Right renal pelvis (tissue), 4 donors: Measurements from ENCODE around the gene DUSP1. TPM values are rescaled to one million over a fixed set of nuclear protein-coding genes. Genes with fewer than 3 reads are reported as not detected.

Experiments
- DNase-seq, 4 donors: peaks; one replicate each; pipeline ENCODE4 v3.0.0-alpha.2; 2013; ENCODE audit warnings: low read depth in 4 of 4, low spot score in 3 of 4, missing footprints in 1 of 4
- polyA plus RNA-seq, 4 donors: library from polyadenylated mRNA; unstranded; fragments of 120-200 nt; gene quantifications; one replicate each; pipeline ENCODE4 v1.2.1, GENCODE V29; 2013; ENCODE audit not compliant: insufficient read length in 4 of 4

Gene DUSP1
- polyA plus RNA-seq, 4 donors, result 50.2 to 130 (median 73.7) TPM

- DNase-seq, result no peak
These were observed 5.2 kb downstream of the DUSP1 start for GRCh38 chr5:172765766-172766286.

GRCh38 chr5:172764861-172765765 is 5.9 kb downstream of the DUSP1 start:
- peak; percentile 95 to 100 (median 99) for DNase-seq

- no peak for DNase-seq
These were observed 7.9 kb downstream of the DUSP1 start for GRCh38 chr5:172763120-172763464.

- DNase-seq, result no peak
These were observed 8.5 kb downstream of the DUSP1 start for GRCh38 chr5:172762214-172763119.

- DNase-seq, result no peak
These were observed 10.0 kb downstream of the DUSP1 start for GRCh38 chr5:172760959-172761358.

GRCh38 chr5:172760136-172760535 is 10.9 kb downstream of the DUSP1 start:
- no peak for DNase-seq

GRCh38 chr5:172758834-172759149 is 12.2 kb downstream of the DUSP1 start:
- DNase-seq, result no peak

- DNase-seq, result no peak
These were observed 12.7 kb downstream of the DUSP1 start for GRCh38 chr5:172758077-172758833.

GRCh38 chr5:172757394-172758010 is 13.5 kb downstream of the DUSP1 start:
- DNase-seq, result no peak

GRCh38 chr5:172756764-172757393 is 14.1 kb downstream of the DUSP1 start:
- DNase-seq, result no peak

GRCh38 chr5:172754596-172755356 is 16.2 kb downstream of the DUSP1 start:
- no peak for DNase-seq

- no peak for DNase-seq
These were observed 17.9 kb downstream of the DUSP1 start for GRCh38 chr5:172753101-172753500.

- DNase-seq, result no peak
These were observed 19.1 kb downstream of the DUSP1 start for GRCh38 chr5:172751761-172752510.

GRCh38 chr5:172749881-172750633 is 20.9 kb downstream of the DUSP1 start:
- DNase-seq, result no peak

- no peak for DNase-seq
These were observed 21.9 kb downstream of the DUSP1 start for GRCh38 chr5:172749076-172749475.

GRCh38 chr5:172748341-172748843 is 22.6 kb downstream of the DUSP1 start:
- peak in 1 of 4 donors; percentile 51 for DNase-seq

GRCh38 chr5:172747471-172747870 is 23.5 kb downstream of the DUSP1 start:
- DNase-seq, result no peak
